PFSK-1 (cell line): ENCODE measurements around the gene KCNQ1.

Experiments used
- FOXP2 ChIP-seq: optimal IDR thresholded peaks from 2 replicates; pipeline ENCODE3; 2011; ENCODE audit warnings: borderline replicate concordance, control low read depth, inconsistent platforms; ENCODE audit not compliant: insufficient read depth; ENCODE audit errors: extremely low read length, extremely low read depth
- POLR2AphosphoS5 ChIP-seq: IDR thresholded peaks from 2 replicates; pipeline ENCODE4 v1.6.1; 2012; ENCODE audit warnings: low read depth, mild to moderate bottlenecking, control low read depth, low read length, moderate library complexity
- SIN3A ChIP-seq: IDR thresholded peaks from 2 replicates; pipeline ENCODE4 v1.6.1; 2012; ENCODE audit warnings: mild to moderate bottlenecking, low read length, moderate library complexity, borderline replicate concordance; ENCODE audit not compliant: insufficient read depth
- TAF1 ChIP-seq: IDR thresholded peaks from 2 replicates; pipeline ENCODE4 v1.6.1; 2012; ENCODE audit warnings: low read length, control low read depth, borderline replicate concordance; ENCODE audit not compliant: insufficient read depth
- TF ChIP-seq, protein P1 (sequence below), 2 experiments: IDR thresholded peaks; 2 replicates each; pipeline versions ENCODE4 v1.6.1 to v1.8.0; 2011 to 2012; ENCODE audit warnings: low read depth in 2 of 2, low read length in 2 of 2, control low read depth in 1 of 2, inconsistent platforms in 1 of 2, mild to moderate bottlenecking in 1 of 2, moderate library complexity in 1 of 2; ENCODE audit not compliant: insufficient read depth in 1 of 2

KCNQ1 gene

GRCh38 chr11:2724104-2724503, 279.3 kb downstream of the KCNQ1 start:
- no peak for TF ChIP-seq FOXP2
- no peak for TF ChIP-seq POLR2AphosphoS5
- no peak for TF ChIP-seq SIN3A
- TF ChIP-seq, protein P1, sequence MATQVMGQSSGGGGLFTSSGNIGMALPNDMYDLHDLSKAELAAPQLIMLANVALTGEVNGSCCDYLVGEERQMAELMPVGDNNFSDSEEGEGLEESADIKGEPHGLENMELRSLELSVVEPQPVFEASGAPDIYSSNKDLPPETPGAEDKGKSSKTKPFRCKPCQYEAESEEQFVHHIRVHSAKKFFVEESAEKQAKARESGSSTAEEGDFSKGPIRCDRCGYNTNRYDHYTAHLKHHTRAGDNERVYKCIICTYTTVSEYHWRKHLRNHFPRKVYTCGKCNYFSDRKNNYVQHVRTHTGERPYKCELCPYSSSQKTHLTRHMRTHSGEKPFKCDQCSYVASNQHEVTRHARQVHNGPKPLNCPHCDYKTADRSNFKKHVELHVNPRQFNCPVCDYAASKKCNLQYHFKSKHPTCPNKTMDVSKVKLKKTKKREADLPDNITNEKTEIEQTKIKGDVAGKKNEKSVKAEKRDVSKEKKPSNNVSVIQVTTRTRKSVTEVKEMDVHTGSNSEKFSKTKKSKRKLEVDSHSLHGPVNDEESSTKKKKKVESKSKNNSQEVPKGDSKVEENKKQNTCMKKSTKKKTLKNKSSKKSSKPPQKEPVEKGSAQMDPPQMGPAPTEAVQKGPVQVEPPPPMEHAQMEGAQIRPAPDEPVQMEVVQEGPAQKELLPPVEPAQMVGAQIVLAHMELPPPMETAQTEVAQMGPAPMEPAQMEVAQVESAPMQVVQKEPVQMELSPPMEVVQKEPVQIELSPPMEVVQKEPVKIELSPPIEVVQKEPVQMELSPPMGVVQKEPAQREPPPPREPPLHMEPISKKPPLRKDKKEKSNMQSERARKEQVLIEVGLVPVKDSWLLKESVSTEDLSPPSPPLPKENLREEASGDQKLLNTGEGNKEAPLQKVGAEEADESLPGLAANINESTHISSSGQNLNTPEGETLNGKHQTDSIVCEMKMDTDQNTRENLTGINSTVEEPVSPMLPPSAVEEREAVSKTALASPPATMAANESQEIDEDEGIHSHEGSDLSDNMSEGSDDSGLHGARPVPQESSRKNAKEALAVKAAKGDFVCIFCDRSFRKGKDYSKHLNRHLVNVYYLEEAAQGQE (IDR thresholded peaks at IDR 0.05; ENCODE audit: insufficient read depth in 1 of 2, low read depth in 2 of 2, low read length in 2 of 2): no peak
- TF ChIP-seq TAF1: no peak

- no peak for TF ChIP-seq POLR2AphosphoS5
- TF ChIP-seq FOXP2: no peak
- no peak for TF ChIP-seq TAF1
- TF ChIP-seq SIN3A: no peak
- TF ChIP-seq, protein P1 (IDR thresholded peaks at IDR 0.05; ENCODE audit: insufficient read depth in 1 of 2, low read depth in 2 of 2, low read length in 2 of 2): no peak
Measured at GRCh38 chr11:2724653-2725367, 280.0 kb downstream of the KCNQ1 start.

GRCh38 chr11:2725368-2726300, 280.8 kb downstream of the KCNQ1 start:
- TF ChIP-seq, protein P1 (IDR thresholded peaks at IDR 0.05; ENCODE audit: insufficient read depth in 1 of 2, low read depth in 2 of 2, low read length in 2 of 2): no peak
- TF ChIP-seq POLR2AphosphoS5 (no peak), TAF1 (no peak)

GRCh38 chr11:2726964-2727363, 282.2 kb downstream of the KCNQ1 start:
- no peak for TF ChIP-seq POLR2AphosphoS5
- TF ChIP-seq SIN3A: no peak
- no peak for TF ChIP-seq FOXP2
- TF ChIP-seq, protein P1 (IDR thresholded peaks at IDR 0.05; ENCODE audit: insufficient read depth in 1 of 2, low read depth in 2 of 2, low read length in 2 of 2): no peak
- no peak for TF ChIP-seq TAF1
